AG10803 (cell line): ENCODE measurements around the gene AHNAK2.
"Not testable (repeated sequence)": the region's sequence is repeated elsewhere in the genome, so short reads cannot be mapped to it uniquely, and the experiment has no call there.

Experiments
- DNase-seq: peaks from one replicate; pipeline ENCODE4 v3.0.0; 2010; ENCODE audit warnings: low read depth
- H3K4me3 ChIP-seq: 2 replicates; pipeline ENCODE4 v1.5.1; 2011; ENCODE audit warnings: mild to moderate bottlenecking, low read length, control low read depth
- TF ChIP-seq, protein P1 (sequence below): conservative IDR thresholded peaks from 2 replicates; pipeline ENCODE4 v1.5.1; 2011; ENCODE audit warnings: mild to moderate bottlenecking, low read length, control low read depth, inconsistent platforms

AHNAK2 gene

DNA sequence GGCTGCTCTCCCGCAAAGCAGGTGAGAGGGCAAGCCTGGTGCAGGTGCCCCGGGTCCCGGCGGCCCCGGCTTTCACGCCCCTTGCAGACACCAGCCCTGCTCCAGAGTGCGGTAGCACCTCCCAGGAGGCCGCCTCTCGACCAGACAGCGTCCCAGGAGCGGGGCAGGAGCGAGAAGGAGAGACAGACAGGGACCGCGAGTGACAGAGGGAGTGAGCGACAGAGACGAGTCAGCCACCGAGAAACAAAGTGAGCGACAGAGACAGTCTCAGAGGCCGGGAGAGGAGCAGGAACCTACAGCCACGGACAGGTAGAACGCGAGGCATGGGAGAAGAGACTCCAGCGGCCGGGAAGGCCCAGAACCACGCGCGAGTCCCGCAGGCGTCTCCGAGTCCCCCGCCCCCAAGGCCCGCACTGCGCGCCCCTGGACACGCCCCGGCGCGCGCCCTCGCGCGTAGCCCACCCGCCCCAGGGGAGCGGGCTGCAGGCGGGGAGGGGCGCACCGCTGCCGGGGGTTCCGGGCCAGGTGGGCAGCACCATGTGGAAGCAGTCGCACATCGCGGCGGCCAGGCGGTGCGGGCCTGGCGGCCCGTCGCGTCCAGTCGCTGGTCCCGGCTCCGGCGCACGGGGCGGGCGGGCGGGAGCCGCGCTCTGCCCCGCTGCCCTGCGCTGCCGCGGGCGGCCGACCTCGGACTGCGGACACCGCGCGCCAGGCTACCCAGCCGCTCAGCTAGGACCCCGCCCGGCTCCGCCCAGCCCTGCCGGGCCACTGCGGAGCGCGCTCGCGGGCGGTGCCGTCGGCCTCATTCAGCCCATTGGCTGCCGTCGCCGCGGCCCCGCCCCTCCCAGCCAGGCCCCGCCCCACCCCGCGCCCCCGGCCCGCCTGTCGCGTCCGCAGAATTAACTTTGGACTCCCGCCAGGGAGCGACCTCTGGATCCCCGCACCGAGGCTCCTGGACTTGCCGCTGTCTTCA is at the start of gene AHNAK2:
AHNAK2 (minus strand) TSS at position 694 of the 973 bp plus-strand sequence; CDS start at position 557, 137 bp downstream.
- DNase-seq, result peak; percentile 68
- TF ChIP-seq, protein P1, sequence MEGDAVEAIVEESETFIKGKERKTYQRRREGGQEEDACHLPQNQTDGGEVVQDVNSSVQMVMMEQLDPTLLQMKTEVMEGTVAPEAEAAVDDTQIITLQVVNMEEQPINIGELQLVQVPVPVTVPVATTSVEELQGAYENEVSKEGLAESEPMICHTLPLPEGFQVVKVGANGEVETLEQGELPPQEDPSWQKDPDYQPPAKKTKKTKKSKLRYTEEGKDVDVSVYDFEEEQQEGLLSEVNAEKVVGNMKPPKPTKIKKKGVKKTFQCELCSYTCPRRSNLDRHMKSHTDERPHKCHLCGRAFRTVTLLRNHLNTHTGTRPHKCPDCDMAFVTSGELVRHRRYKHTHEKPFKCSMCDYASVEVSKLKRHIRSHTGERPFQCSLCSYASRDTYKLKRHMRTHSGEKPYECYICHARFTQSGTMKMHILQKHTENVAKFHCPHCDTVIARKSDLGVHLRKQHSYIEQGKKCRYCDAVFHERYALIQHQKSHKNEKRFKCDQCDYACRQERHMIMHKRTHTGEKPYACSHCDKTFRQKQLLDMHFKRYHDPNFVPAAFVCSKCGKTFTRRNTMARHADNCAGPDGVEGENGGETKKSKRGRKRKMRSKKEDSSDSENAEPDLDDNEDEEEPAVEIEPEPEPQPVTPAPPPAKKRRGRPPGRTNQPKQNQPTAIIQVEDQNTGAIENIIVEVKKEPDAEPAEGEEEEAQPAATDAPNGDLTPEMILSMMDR, result no peak
- H3K4me3 ChIP-seq, result peak within 1 kb of the TSS; percentile 60

DNA sequence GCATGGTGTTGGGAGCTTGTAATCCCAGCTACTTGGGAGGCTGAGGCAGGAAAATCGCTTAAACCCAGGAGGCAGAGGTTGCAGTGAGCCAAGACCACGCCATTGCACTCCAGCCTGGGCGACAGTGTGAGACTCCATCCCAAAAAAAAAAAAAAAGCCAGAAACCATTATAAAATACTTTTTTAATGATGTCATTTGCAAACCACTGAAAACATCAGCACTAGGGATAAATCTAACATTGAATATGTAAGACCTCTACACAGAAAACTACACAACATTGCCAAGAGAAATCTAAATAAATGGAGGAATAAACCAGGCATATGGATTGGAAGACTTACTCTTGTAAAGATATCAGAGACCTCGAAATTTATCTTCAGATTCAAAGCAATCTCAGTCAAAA is 49.5 kb upstream of the AHNAK2 start:
- not testable (repeated sequence) for H3K4me3 ChIP-seq
- DNase-seq, result peak; percentile 26

DNA sequence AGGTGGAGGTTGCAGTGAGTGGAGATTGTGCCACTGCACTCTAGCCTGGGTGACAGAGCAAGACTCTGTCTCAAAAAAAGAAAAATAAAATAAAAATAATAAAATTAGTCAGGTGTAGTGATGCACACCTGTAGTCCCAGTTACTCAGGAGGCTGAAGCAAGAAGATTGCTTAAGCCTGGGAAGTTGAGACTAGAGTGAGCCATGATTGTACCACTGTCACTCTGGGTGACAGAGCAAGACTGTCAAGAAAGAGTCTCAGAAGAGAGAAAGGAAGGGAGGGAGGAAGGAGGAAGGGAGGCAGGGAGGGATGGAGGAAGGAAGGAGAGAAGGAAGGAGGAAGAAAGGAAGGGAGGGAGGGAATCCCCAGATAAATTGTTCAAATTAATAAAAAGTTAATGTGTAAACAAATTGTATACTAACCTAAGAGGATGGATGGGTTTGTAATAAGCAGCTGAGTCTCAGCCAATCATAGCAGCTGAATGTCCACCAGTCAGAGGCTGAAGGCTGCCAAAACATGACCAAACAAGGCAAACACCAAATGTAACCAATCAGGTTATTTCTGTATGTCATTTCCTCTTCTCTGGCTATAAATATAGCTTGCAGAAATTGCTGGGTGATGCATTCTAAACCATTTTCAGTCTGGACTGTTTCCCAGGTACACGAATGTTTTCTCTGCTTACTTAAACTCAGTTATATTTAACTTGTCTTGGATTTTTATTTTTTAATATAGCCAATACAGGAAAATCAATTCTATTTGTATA is 48.8 kb upstream of the AHNAK2 start:
- TF ChIP-seq, protein P1, result no peak
- H3K4me3 ChIP-seq, result no peak overlapping the region
- DNase-seq, result peak; percentile 44

DNA sequence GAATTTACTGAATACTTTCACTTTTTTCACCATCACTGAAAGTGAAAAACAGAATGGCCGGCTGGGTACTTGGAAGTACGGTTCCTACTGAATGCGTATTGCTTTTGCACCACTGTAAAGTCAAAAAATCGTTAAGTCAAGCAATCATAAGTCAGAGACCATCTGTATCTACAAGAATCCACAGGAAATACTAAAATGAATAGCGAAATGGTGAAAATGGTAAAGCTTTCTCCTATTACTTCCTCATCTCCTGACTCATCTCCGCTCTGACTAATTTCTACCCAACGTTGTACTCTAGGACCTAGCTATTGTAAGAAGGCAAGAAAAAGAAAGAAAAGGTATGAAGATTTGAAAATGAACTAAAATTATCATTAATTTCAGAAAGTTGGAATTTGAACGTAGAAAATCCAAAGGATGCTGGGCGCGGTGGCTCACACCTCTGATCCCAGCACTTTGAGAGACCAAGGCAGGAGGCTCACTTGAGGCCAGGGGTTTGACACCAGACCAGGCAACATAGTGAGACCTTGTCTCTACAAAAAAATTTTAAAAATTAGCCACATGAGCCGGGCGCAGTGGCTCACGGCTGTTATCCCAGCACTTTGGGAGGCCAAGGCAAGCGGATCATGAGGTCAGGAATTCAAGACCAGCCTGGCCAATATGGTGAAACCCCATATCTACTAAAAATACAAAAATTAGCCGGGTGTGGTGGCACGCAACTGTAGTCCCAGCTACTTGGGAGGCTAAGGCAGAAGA is 48.0 kb upstream of the AHNAK2 start:
- H3K4me3 ChIP-seq, result no peak overlapping the region
- TF ChIP-seq, protein P1, result no peak
- DNase-seq, result peak; percentile 26

DNA sequence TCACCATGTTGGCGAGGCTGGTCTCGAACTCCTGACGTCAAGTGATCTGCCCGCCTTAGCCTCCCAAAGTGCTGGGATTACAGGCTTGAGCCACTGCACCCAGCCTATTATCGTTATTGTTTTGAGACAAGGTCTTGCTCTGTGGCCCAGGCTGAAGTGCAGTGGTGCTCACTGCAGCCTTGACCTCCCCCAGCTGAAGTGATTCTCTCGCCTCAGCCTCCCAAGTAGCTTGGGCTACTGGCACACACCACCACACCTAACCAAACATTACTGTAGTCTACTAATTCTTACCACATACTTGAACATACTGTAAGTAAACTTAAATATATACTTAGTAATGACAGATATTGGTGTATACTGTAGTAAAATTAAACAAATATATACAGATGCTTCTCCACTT is 47.3 kb upstream of the AHNAK2 start:
- DNase-seq, result no peak
- H3K4me3 ChIP-seq, result no peak overlapping the region
- TF ChIP-seq, protein P1, result no peak

DNA sequence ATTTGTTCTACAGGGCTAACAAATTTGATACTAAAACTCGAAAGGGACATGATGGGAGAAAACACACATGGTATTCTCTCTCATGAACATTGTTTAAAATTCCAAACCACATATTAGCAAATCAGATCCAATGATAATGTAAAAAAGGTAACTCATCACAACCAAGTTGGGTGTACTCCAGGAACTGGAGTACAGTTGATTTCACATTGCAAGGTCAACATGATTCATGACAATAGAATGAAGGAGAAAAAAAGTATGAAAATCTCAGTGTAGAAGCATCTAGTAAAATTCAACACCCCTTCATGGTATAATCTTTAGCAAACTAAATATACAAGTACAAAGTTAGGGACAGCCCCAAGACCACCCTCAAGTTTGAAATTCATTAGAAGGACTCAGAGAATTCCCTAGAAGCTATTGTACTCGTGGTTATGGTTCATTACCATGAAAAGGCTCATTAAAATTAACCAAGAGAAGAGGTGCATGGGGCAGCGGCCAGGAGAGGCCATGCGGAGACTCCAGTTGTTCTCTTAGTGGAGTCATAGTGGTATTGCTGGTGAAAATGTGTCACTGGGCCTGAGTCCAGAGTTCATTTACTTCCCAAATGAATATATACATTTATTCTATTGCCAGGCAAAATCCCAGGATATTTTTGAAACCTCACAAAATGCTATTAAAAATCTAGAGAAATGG is 45.8 kb upstream of the AHNAK2 start:
- peak; percentile 72 for DNase-seq
- TF ChIP-seq, protein P1, result no peak
- H3K4me3 ChIP-seq, result no peak overlapping the region
